IMR-90 (cell line): ENCODE data around the gene C19orf47. TPM values are rescaled to one million over a fixed set of nuclear protein-coding genes. Genes with fewer than 3 reads are reported as not detected.

Experiments used
- ATAC-seq: fragments of 200-7000 bp; cut with Tn5 transposase; 2 replicates; pipeline ENCODE4 v1.9.1; 2020; ENCODE audit warnings: low read depth, mild to moderate bottlenecking, moderate library complexity
- BruUV-seq: library from RNA; stranded (reverse); fragments of 400-500 nt; replicated peaks from 2 replicates; lab custom pipeline; 2021; lab: Mats Ljungman, UMichigan
- CTCF ChIA-PET: fragments of 300-600 bp; formaldehyde crosslinking; extraction: SDS; loops from one replicate; lab custom pipeline; 2021; ENCODE audit warnings: antibody characterized with exemption; lab: Yijun Ruan, JAX
- POLR2A ChIA-PET: fragments of 300-600 bp; sonication (Branson Sonifier 250); formaldehyde crosslinking; loops from one replicate; lab custom pipeline; 2022; ENCODE audit warnings: antibody characterized with exemption; ENCODE audit not compliant: unreplicated experiment; lab: Charles Lee
- DNase-seq: peaks from one replicate; pipeline ENCODE4 v3.0.0; 2013
- H2AFZ ChIP-seq: replicated peaks from 2 replicates; pipeline ENCODE3; 2013; ENCODE audit warnings: low read length, mild to moderate bottlenecking; ENCODE audit not compliant: poor library complexity
- H2AK5ac ChIP-seq: 2 replicates; pipeline ENCODE4 v1.6.1; 2013; ENCODE audit warnings: low read depth, low read length, inconsistent platforms
- H2AK9ac ChIP-seq: replicated peaks from 2 replicates; pipeline ENCODE3; 2013; ENCODE audit warnings: mild to moderate bottlenecking, low read depth, low read length, moderate library complexity; ENCODE audit not compliant: poor library complexity
- H2BK120ac ChIP-seq: 2 replicates; pipeline ENCODE4 v1.6.1; 2013; ENCODE audit warnings: low read depth, low read length, inconsistent platforms
- H2BK15ac ChIP-seq: 3 replicates; pipeline ENCODE4 v1.6.1; 2013; ENCODE audit warnings: low read depth, low read length, inconsistent platforms
- H2BK20ac ChIP-seq: 2 replicates; pipeline ENCODE4 v1.6.1; 2013; ENCODE audit warnings: low read depth, mild to moderate bottlenecking, inconsistent platforms, low read length, moderate library complexity
- H2BK5ac ChIP-seq: 2 replicates; pipeline ENCODE4 v1.6.1; 2013; ENCODE audit warnings: mild to moderate bottlenecking, low read depth, low read length, inconsistent platforms; ENCODE audit not compliant: poor library complexity, severe bottlenecking
- H3K14ac ChIP-seq: replicated peaks from 2 replicates; pipeline ENCODE4 v1.6.1; 2013; ENCODE audit warnings: low read depth, low read length, inconsistent platforms
- H3K18ac ChIP-seq: 2 replicates; pipeline ENCODE4 v1.6.1; 2013; ENCODE audit warnings: low read depth, low read length, control low read depth
- H3K23ac ChIP-seq: 2 replicates; pipeline ENCODE4 v1.6.1; 2013; ENCODE audit warnings: low read depth, low read length, inconsistent platforms
- H3K27ac ChIP-seq: 2 replicates; pipeline ENCODE4 v1.5.1; 2013; ENCODE audit warnings: mild to moderate bottlenecking, control low read depth, low read length; ENCODE audit not compliant: insufficient read depth
- H3K27me3 ChIP-seq: 2 replicates; pipeline ENCODE4 v1.6.1; 2013; ENCODE audit warnings: low read length; ENCODE audit not compliant: control insufficient read depth, insufficient read depth
- H3K36me3 ChIP-seq: 2 replicates; pipeline ENCODE4 v1.6.1; 2013; ENCODE audit warnings: low read length, mixed read lengths; ENCODE audit not compliant: control insufficient read depth, insufficient read depth
- H3K4ac ChIP-seq: 2 replicates; pipeline ENCODE4 v1.6.1; 2013; ENCODE audit warnings: low read depth, low read length, inconsistent platforms
- H3K4me1 ChIP-seq: 2 replicates; pipeline ENCODE4 v1.6.1; 2013; ENCODE audit warnings: low read length, mixed read lengths; ENCODE audit not compliant: control insufficient read depth, insufficient read depth
- H3K4me2 ChIP-seq: 2 replicates; pipeline ENCODE4 v1.6.1; 2013; ENCODE audit warnings: low read depth, mild to moderate bottlenecking, control low read depth, low read length, moderate library complexity
- H3K4me3 ChIP-seq: 2 replicates; pipeline ENCODE4 v1.5.1; 2013; ENCODE audit warnings: low read depth, mild to moderate bottlenecking, control low read depth, low read length, moderate library complexity; ENCODE audit not compliant: insufficient read depth
- H3K56ac ChIP-seq: 2 replicates; pipeline ENCODE4 v1.6.1; 2013; ENCODE audit warnings: low read length, inconsistent platforms; ENCODE audit not compliant: insufficient read depth; ENCODE audit errors: extremely low read depth
- H3K79me1 ChIP-seq, 2 experiments: 2 replicates each; pipeline ENCODE4 v1.6.1; 2013; ENCODE audit warnings: low read length in 2 of 2, inconsistent platforms in 1 of 2, low read depth in 1 of 2
- H3K9ac ChIP-seq: 2 replicates; pipeline ENCODE4 v1.6.1; 2013; ENCODE audit warnings: low read depth, low read length, control low read depth
- H3K9me1 ChIP-seq: 2 replicates; pipeline ENCODE4 v1.6.1; 2013; ENCODE audit warnings: low read length, inconsistent platforms; ENCODE audit not compliant: insufficient read depth
- H3K9me3 ChIP-seq: 2 replicates; pipeline ENCODE4 v1.6.1; 2013; ENCODE audit warnings: low read length; ENCODE audit not compliant: control insufficient read depth, insufficient read depth
- H4K20me1 ChIP-seq: 2 replicates; pipeline ENCODE4 v1.6.1; 2013; ENCODE audit warnings: low read length, inconsistent platforms; ENCODE audit not compliant: insufficient read depth
- H4K5ac ChIP-seq: 2 replicates; pipeline ENCODE4 v1.6.1; 2013; ENCODE audit warnings: mild to moderate bottlenecking, low read depth, low read length, control low read depth
- H4K8ac ChIP-seq, 2 experiments: 2 replicates each; pipeline ENCODE4 v1.6.1; 2013; ENCODE audit warnings: low read depth in 2 of 2, low read length in 2 of 2, control low read depth in 1 of 2, inconsistent platforms in 1 of 2
- H4K91ac ChIP-seq: 2 replicates; pipeline ENCODE4 v1.6.1; 2013; ENCODE audit warnings: low read depth, low read length, inconsistent platforms; ENCODE audit not compliant: insufficient read depth
- CEBPB ChIP-seq: IDR thresholded peaks from 2 replicates; pipeline ENCODE4 v1.6.1; 2012; ENCODE audit warnings: low read depth, low read length, improper control_type of control experiment
- RAD21 ChIP-seq: IDR thresholded peaks from 2 replicates; pipeline ENCODE4 v1.6.1; 2012; ENCODE audit warnings: low read length, improper control_type of control experiment
- SMC3 ChIP-seq: fragments of 150-350 bp; IDR thresholded peaks from 2 replicates; pipeline ENCODE4 v1.6.1; 2016; ENCODE audit warnings: low read depth, mild to moderate bottlenecking, antibody characterized with exemption, low read length, moderate library complexity
- WGBS, 2 experiments: methylation state at CpG; one replicate each; pipeline versions ENCODE4 v1.1.5 to v1.1.7; 2013; ENCODE audit warnings: missing lambda C conversion rate in 2 of 2; ENCODE audit not compliant: insufficient read length in 1 of 2; ENCODE audit errors: extremely low coverage in 2 of 2; 5-methylcytosine and 5-hydroxymethylcytosine counted together
- dilution Hi-C: fragments of 300-500 bp; cut with HindIII; formaldehyde crosslinking; loops from one replicate; pipeline ENCODE4 v1.14.3; 2018; ENCODE audit warnings: low sequenced_read_pairs; ENCODE audit not compliant: unreplicated experiment
- in situ Hi-C: fragments of 300-500 bp; cut with MboI; formaldehyde crosslinking; loops from 3 replicates; pipeline ENCODE4 v1.14.3; 2019; ENCODE audit warnings: low sequenced_read_pairs, inconsistent platforms, mixed read lengths
- intact Hi-C: fragments of 100-400 bp; cut with micrococcal nuclease; formaldehyde crosslinking; loops from 2 replicates; pipeline ENCODE4 v1.10.0; 2022
- polyA plus RNA-seq, 3 experiments: library from polyadenylated mRNA; depleted of rRNA; stranded (reverse); fragments of >200 nt; gene quantifications; 2 replicates each; pipeline ENCODE4 v1.2.3, GENCODE V29; 2012; ENCODE audit warnings: low replicate concordance in 1 of 3
- total RNA-seq: library from RNA; depleted of rRNA; stranded (reverse); fragments of >200 nt; gene quantifications from 2 replicates; pipeline ENCODE4 v1.2.3, GENCODE V29; 2012

C19orf47 gene
- total and polyA plus RNA-seq, 2 of the 4 experiments (the other 2 are of a cell fraction) = 3.6 to 16.3 TPM

- Histone ChIP-seq H2BK15ac (no peak overlapping the region), H4K8ac (no peak overlapping the region), H2AK9ac (no peak overlapping the region), H2BK5ac (no peak overlapping the region), H3K9ac (no peak overlapping the region), H3K4me3 (no peak overlapping the region), H4K20me1 (0 out of 2 replicates have a peak, but pooled peaks cover 7% of the 10 kb centered on the region), H2AK5ac (no peak overlapping the region), H3K27ac (no peak overlapping the region), H3K14ac (no peak overlapping the region), H3K18ac (no peak overlapping the region), H4K91ac (no peak overlapping the region), H3K9me3 (no peaks in the 10 kb centered on the region), H4K5ac (no peak overlapping the region), H3K9me1 (peaks cover 15% of the 10 kb centered on the region), H3K36me3 (peaks cover 5% of the 10 kb centered on the region; the same call in 1 of the 2 replicates), H3K23ac (no peak overlapping the region), H3K4ac (no peak overlapping the region), H2BK120ac (no peak overlapping the region), H2AFZ (no peak overlapping the region), H2BK20ac (no peak overlapping the region), H3K4me2 (no peak overlapping the region), H3K27me3 (no peaks in the 10 kb centered on the region), H3K56ac (no peak overlapping the region), H3K79me1 (peaks cover 14 to 43% of the 10 kb centered on the region in 2 experiments), H3K4me1 (peaks cover 6% of the 10 kb centered on the region)
- ChIA-PET CTCF (no interaction called here), POLR2A (no interaction called here)
- DNase-seq (no peak), ATAC-seq (no peak)
- in situ Hi-C loops (no loop called here), intact Hi-C loops (no loop called here), dilution Hi-C loops (no loop called here)
- 84% methylated on average over 6 of the region's 9 CpGs; no CpG with 5 or more reads in 1 of the 2 experiments for WGBS, 2 experiments
- BruUV-seq = no TSS peak
- TF ChIP-seq RAD21 (no peak), SMC3 (no peak), CEBPB (no peak)
Measured at GRCh38 chr19:40355975-40356680, 7.9 kb upstream of the C19orf47 start.
